Dedifferentiated amniotic fluid mesenchymal stem cell (primary cell): Measurements from ENCODE around the gene DIAPH1.

ENCODE experiments used
- DNase-seq: peaks from one replicate; pipeline ENCODE4 v3.0.0-alpha.2; 2016; ENCODE audit errors: extremely low spot score

DIAPH1 gene

GRCh38 chr5:141618804-141619554, at the start of gene DIAPH1:
DIAPH1 (minus strand) TSS chr5:141619000; CDS start chr5:141618914, 86 bp downstream.
- DNase-seq = peak; percentile 74

GRCh38 chr5:141665995-141666940, 47.5 kb upstream of the DIAPH1 start:
- no peak for DNase-seq

GRCh38 chr5:141664733-141665461, 46.1 kb upstream of the DIAPH1 start:
- DNase-seq = peak; percentile 61

- DNase-seq = no peak
These were observed 44.7 kb upstream of the DIAPH1 start for GRCh38 chr5:141663506-141663905.

- DNase-seq = no peak
These were observed 43.2 kb upstream of the DIAPH1 start for GRCh38 chr5:141662028-141662427.

- DNase-seq = peak; percentile 22
These were observed 39.2 kb upstream of the DIAPH1 start for GRCh38 chr5:141657937-141658545.

- DNase-seq = no peak
These were observed 38.6 kb upstream of the DIAPH1 start for GRCh38 chr5:141657404-141657803.

- DNase-seq = no peak
These were observed 37.6 kb upstream of the DIAPH1 start for GRCh38 chr5:141656396-141656795.

- no peak for DNase-seq
These were observed 36.2 kb upstream of the DIAPH1 start for GRCh38 chr5:141655020-141655419.

GRCh38 chr5:141654298-141654697, 35.5 kb upstream of the DIAPH1 start:
- peak; percentile 62 for DNase-seq

- no peak for DNase-seq
These were observed 32.9 kb upstream of the DIAPH1 start for GRCh38 chr5:141651728-141652105.

- peak; percentile 61 for DNase-seq
These were observed 32.3 kb upstream of the DIAPH1 start, which contains the start of gene FCHSD1 for GRCh38 chr5:141650851-141651727. FCHSD1 (minus strand) TSS chr5:141651418; CDS start chr5:141651368, 50 bp downstream.

GRCh38 chr5:141649972-141650371, 31.2 kb upstream of the DIAPH1 start:
- DNase-seq = no peak

- DNase-seq = no peak
These were observed 30.4 kb upstream of the DIAPH1 start for GRCh38 chr5:141649056-141649688.

GRCh38 chr5:141647851-141648250, 29.1 kb upstream of the DIAPH1 start:
- no peak for DNase-seq

- no peak for DNase-seq
These were observed 28.4 kb upstream of the DIAPH1 start for GRCh38 chr5:141647242-141647641.

GRCh38 chr5:141646026-141646425, 27.2 kb upstream of the DIAPH1 start:
- DNase-seq = no peak

- no peak for DNase-seq
These were observed 23.0 kb upstream of the DIAPH1 start for GRCh38 chr5:141641634-141642267.

- no peak for DNase-seq
These were observed 21.9 kb upstream of the DIAPH1 start for GRCh38 chr5:141640698-141641097.

GRCh38 chr5:141640051-141640415, 21.2 kb upstream of the DIAPH1 start:
- DNase-seq = no peak
